Measurements from ENCODE around the gene HABP4. TPM values are rescaled to one million over a fixed set of nuclear protein-coding genes. Genes with fewer than 3 reads are reported as not detected.

Gene HABP4
- total RNA-seq, 1 donor from 2014 or later: 10.3 TPM

DNA sequence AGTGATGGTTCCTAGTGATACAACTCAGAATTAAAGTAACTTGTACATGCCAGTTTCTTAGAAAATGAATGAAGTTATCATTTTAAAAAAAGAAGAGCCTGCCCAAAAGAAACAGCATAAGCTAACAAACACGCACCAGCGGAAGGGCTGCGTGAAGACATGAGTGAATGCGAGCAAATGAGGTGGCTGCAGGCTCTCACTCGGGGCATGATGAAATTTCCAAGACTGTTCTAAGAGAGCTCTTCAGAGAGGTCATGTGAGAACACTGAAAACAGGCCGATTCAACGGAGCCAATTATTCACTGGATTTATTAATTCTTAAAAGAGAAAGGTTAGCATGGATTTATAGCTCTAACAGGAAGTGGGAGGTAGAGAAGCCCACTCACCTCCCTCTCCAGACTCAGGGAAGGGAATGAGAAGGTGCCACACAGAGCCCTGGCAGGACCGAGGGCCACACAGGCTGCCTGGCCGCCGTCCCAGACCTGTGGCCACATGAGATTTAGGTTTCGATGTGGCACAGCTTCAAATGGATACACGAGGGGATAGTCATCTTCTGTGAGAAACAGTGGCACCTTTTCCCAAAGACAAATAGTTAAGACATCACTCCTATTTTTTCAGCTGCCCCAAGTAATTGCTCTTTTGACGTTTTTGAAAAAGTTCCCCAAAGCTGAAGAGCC lies 55.5 kb downstream of the HABP4 start:
- H3K36me3 ChIP-seq: peaks cover 5% of the 10 kb centered on the region
- peak; percentile 88 for ATAC-seq
- H3K4me1 ChIP-seq: peaks cover 5% of the 10 kb centered on the region
- H3K4me3 ChIP-seq: no peak overlapping the region
- no peak for TF ChIP-seq CTCF (IDR thresholded peaks at IDR 0.05)
- intact Hi-C loops (cut with DNase I): no loop called here
- DNase-seq: no peak
- H3K27ac ChIP-seq: no peak overlapping the region
- H3K27me3 ChIP-seq: no peaks in the 10 kb centered on the region
- no peaks in the 10 kb centered on the region for H3K9me3 ChIP-seq

- no peak for TF ChIP-seq CTCF (IDR thresholded peaks at IDR 0.05)
- Histone ChIP-seq H3K4me3 (no peak overlapping the region), H3K36me3 (peaks cover 5% of the 10 kb centered on the region), H3K9me3 (no peaks in the 10 kb centered on the region), H3K27me3 (no peaks in the 10 kb centered on the region), H3K27ac (no peak overlapping the region), H3K4me1 (peaks cover 5% of the 10 kb centered on the region)
- no peak for ATAC-seq
- intact Hi-C loops (cut with DNase I): no loop called here
- DNase-seq: no peak
Measured at GRCh38 chr9:96508227-96508940, 58.4 kb downstream of the HABP4 start.

DNA sequence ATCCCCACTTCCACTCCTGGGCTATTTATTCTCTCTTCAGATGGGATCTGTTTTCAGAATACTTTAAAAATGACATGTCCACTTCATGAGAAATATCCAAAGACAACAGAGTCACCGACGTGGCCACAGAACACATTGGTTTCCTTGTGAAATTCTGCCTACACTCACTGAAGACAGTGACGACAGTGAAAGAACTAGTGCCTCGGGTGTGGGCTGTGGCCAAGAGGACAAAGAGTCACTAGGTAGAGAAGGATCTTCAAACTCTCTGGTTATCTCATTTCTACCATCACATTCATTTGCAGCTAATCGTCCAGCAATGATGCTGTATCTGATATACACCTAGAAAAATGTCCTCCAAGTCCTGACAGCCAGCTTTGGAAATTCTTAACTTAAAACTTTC lies 59.1 kb downstream of the HABP4 start:
- H3K27me3 ChIP-seq: no peaks in the 10 kb centered on the region
- H3K27ac ChIP-seq: no peak overlapping the region
- ATAC-seq (no peak), DNase-seq (no peak)
- no peaks in the 10 kb centered on the region for H3K9me3 ChIP-seq
- H3K36me3 ChIP-seq: peaks cover 5% of the 10 kb centered on the region
- peaks cover 5% of the 10 kb centered on the region for H3K4me1 ChIP-seq
- no peak overlapping the region for H3K4me3 ChIP-seq
- no peak for TF ChIP-seq CTCF (IDR thresholded peaks at IDR 0.05)
- intact Hi-C loops (cut with DNase I): no loop called here

DNA sequence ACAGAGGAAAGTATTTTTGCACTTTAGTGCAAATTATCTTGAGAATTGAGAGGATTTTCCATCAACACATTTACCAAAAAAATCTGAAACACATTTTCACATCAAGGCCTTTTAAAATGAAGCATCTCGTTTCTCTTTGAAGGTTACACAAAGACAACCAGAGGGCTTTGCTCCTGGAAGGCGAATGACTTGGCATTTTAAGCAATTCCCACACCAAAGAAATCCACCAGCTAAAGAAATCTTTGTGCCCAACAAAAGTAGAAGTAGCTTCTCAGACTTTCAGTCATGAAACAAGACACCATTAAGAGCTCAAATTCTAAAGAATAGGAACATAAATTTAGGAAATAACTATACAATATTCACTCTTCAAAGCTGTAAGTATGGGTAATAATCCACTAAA lies 59.9 kb downstream of the HABP4 start:
- no peak for TF ChIP-seq CTCF (IDR thresholded peaks at IDR 0.05)
- no peaks in the 10 kb centered on the region for H3K27me3 ChIP-seq
- H3K36me3 ChIP-seq: peaks cover 5% of the 10 kb centered on the region
- H3K27ac ChIP-seq: no peak overlapping the region
- DNase-seq: no peak
- no peak for ATAC-seq
- H3K4me3 ChIP-seq: no peak overlapping the region
- H3K4me1 ChIP-seq: peaks cover 9% of the 10 kb centered on the region
- intact Hi-C loops (cut with DNase I): no loop called here
- no peaks in the 10 kb centered on the region for H3K9me3 ChIP-seq

GRCh38 chr9:96510258-96510657 lies 60.3 kb downstream of the HABP4 start:
- H3K36me3 ChIP-seq: peaks cover 5% of the 10 kb centered on the region
- H3K27ac ChIP-seq: no peak overlapping the region
- H3K27me3 ChIP-seq: no peaks in the 10 kb centered on the region
- intact Hi-C loops (cut with DNase I): no loop called here
- no peak for TF ChIP-seq CTCF (IDR thresholded peaks at IDR 0.05)
- H3K4me3 ChIP-seq: no peak overlapping the region
- no peak for DNase-seq
- no peaks in the 10 kb centered on the region for H3K9me3 ChIP-seq
- peaks cover 10% of the 10 kb centered on the region for H3K4me1 ChIP-seq
- ATAC-seq: no peak
